Upper lobe of left lung (tissue), 6 donors: Measurements from ENCODE around the gene DCAF8. TPM values are rescaled to one million over a fixed set of nuclear protein-coding genes. Genes with fewer than 3 reads are reported as not detected.

Source experiments
- ATAC-seq, 2 donors: fragments of 200-7000 bp; cut with Tn5 transposase; one replicate each; pipeline ENCODE4 v1.9.1; 2022; ENCODE audit warnings: mild to moderate bottlenecking in 2 of 2, moderate library complexity in 2 of 2; ENCODE audit not compliant: low FRiP score in 2 of 2
- DNase-seq, 2 donors: peaks; one replicate each; pipeline ENCODE4 v3.0.0-alpha.2; 2019 to 2020
- H3K27ac ChIP-seq, 4 donors: fragments of 200-600 bp; sonication (generic); one replicate each; pipeline ENCODE4 v1.5.1; 2016 to 2019
- H3K27me3 ChIP-seq, 4 donors: fragments of 200-600 bp; sonication (generic); one replicate each; pipeline ENCODE4 v1.5.1; 2017 to 2019
- H3K36me3 ChIP-seq, 4 donors: fragments of 200-600 bp; sonication (generic); one replicate each; pipeline ENCODE4 v1.5.1; 2016 to 2019
- H3K4me1 ChIP-seq, 4 donors: fragments of 200-600 bp; sonication (generic); one replicate each; pipeline ENCODE4 v1.5.1; 2018 to 2019
- H3K4me3 ChIP-seq, 4 donors: fragments of 200-600 bp; sonication (generic); one replicate each; pipeline ENCODE4 v1.5.1; 2017 to 2019; ENCODE audit warnings: mild to moderate bottlenecking in 2 of 4, moderate library complexity in 1 of 4
- H3K9me3 ChIP-seq, 4 donors: fragments of 200-600 bp; sonication (generic); one replicate each; pipeline ENCODE4 v1.5.1; 2018 to 2019
- EP300 ChIP-seq, 4 donors: sonication (generic); formaldehyde crosslinking; IDR thresholded peaks; one replicate each; pipeline ENCODE4 v1.5.1; 2017; ENCODE audit warnings: antibody characterized with exemption in 4 of 4, control low read depth in 2 of 4
- POLR2A ChIP-seq, 4 donors: fragments of 450-650 bp; IDR thresholded peaks; one replicate each; pipeline ENCODE4 v1.5.1; 2016 to 2017; ENCODE audit warnings: antibody characterized with exemption in 4 of 4, mild to moderate bottlenecking in 2 of 4
- POLR2AphosphoS5 ChIP-seq, 2 donors: sonication (generic); formaldehyde crosslinking; IDR thresholded peaks; one replicate each; pipeline ENCODE4 v1.5.1; 2017; ENCODE audit warnings: antibody characterized with exemption in 2 of 2
- whole genome bisulfite sequencing, 2 donors: methylation state at CpG; one replicate each; pipeline ENCODE4 v1.1.5; 2017 to 2018; 5-methylcytosine and 5-hydroxymethylcytosine counted together
- total RNA-seq, 6 donors: library from RNA; depleted of rRNA in 4 of 6; stranded (reverse); fragments of >200 nt in 4 of 6; gene quantifications; one replicate each; pipeline versions ENCODE4 v1.1.0 to v1.2.1, GENCODE V29; 2016 to 2021
- TF ChIP-seq, protein P1 (sequence below), 6 experiments: fragments of 450-650 bp in 4 of 6; fragments of 200-600 bp in 2 of 6; sonication (generic) in 2 of 6; IDR thresholded peaks; one replicate each; pipeline ENCODE4 v1.5.1; 2016 to 2019; ENCODE audit warnings: antibody characterized with exemption in 6 of 6
- donor health status: DM: no; HTN: no; CAD: no; lungs with moderate emphysema.
- donor health status: DM: no; HTN: yes; CAD: no; lungs with severe emphysema.

The DCAF8 gene
- total RNA-seq, 6 donors from 2014 or later = 108 to 340 (median 155) TPM

DNA sequence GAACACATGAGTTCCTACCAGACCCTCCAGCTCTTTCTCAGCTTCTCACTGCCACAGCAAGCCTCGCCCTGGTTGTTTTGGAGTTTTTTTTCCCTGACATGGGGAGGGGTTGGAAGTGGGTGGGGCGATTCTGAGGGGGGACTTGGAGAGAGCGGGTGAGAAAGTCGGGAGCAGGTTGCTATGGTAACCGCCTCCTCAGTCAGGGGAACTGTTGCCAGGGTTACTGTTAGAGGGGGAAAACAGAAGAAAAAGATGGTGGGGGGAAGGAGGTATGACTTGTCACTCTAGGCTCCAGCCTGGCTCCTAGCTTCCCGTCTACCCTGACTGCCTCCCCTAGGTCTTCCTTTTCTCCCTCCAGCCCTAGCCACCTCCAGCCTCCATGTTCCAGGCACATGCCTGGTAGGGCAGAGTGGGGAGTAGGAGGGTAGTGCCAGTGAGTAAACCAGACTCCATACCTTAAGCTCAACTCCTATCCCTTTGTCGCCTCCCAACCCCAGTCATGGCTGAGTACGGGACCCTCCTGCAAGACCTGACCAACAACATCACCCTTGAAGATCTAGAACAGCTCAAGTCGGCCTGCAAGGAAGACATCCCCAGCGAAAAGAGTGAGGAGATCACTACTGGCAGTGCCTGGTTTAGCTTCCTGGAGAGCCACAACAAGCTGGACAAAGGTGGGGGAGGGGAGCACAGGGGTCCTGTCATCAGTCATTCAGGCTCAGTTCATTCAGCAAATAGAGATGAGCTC is 51.1 kb downstream of the DCAF8 start:
- ATAC-seq (no peak), DNase-seq (no peak)
- TF ChIP-seq POLR2AphosphoS5 (IDR thresholded peaks at IDR 0.05) (no peak), EP300 (IDR thresholded peaks at IDR 0.05) (no peak), POLR2A (IDR thresholded peaks at IDR 0.05) (no peak)
- TF ChIP-seq, protein P1, sequence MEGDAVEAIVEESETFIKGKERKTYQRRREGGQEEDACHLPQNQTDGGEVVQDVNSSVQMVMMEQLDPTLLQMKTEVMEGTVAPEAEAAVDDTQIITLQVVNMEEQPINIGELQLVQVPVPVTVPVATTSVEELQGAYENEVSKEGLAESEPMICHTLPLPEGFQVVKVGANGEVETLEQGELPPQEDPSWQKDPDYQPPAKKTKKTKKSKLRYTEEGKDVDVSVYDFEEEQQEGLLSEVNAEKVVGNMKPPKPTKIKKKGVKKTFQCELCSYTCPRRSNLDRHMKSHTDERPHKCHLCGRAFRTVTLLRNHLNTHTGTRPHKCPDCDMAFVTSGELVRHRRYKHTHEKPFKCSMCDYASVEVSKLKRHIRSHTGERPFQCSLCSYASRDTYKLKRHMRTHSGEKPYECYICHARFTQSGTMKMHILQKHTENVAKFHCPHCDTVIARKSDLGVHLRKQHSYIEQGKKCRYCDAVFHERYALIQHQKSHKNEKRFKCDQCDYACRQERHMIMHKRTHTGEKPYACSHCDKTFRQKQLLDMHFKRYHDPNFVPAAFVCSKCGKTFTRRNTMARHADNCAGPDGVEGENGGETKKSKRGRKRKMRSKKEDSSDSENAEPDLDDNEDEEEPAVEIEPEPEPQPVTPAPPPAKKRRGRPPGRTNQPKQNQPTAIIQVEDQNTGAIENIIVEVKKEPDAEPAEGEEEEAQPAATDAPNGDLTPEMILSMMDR (IDR thresholded peaks at IDR 0.05) = no peak
- Histone ChIP-seq H3K9me3 (no peaks in the 10 kb centered on the region), H3K27me3 (no peaks in the 10 kb centered on the region), H3K4me3 (no peak overlapping the region), H3K27ac (peak overlapping the region in 1 of 4 donors; percentile 96), H3K4me1 (peaks cover 41 to 47% (median 46%) of the 10 kb centered on the region in 4 donors), H3K36me3 (peaks cover 21 to 81% (median 49%) of the 10 kb centered on the region in 4 donors)
- 78 to 84% methylated on average over 10 of the region's 10 CpGs for WGBS, 2 donors

DNA sequence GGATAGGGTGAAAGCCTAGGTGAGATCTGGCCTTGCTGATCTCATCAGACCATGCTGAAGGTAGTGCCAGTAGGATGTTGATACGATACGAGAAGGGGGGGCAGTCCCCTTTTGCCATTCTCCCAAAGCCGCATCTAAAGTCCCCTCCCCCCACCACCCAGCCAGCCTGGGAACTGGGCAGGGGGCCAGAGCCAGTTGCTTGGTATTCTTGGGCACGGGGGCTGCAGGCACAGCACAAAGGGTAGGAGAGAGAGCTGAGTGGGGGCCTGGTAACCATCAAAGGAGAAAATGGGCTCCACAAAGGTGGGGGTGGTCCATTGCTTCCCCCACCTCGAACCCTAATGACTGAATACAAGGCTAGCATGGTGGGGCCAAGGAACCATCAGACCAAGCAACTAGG is 51.8 kb downstream of the DCAF8 start:
- Histone ChIP-seq H3K36me3 (peaks cover 15 to 74% (median 43%) of the 10 kb centered on the region in 4 donors), H3K9me3 (no peaks in the 10 kb centered on the region), H3K27me3 (no peaks in the 10 kb centered on the region), H3K4me1 (peaks cover 44 to 51% (median 50%) of the 10 kb centered on the region in 4 donors), H3K4me3 (no peak overlapping the region), H3K27ac (peak overlapping the region in 2 of 4 donors; percentile 21 to 96)
- 65 to 73% methylated on average over 5 of the region's 5 CpGs for WGBS, 2 donors
- TF ChIP-seq POLR2A (IDR thresholded peaks at IDR 0.05) (no peak), EP300 (IDR thresholded peaks at IDR 0.05) (no peak), POLR2AphosphoS5 (IDR thresholded peaks at IDR 0.05) (no peak)
- TF ChIP-seq, protein P1 (IDR thresholded peaks at IDR 0.05) = no peak
- no peak for DNase-seq
- no peak for ATAC-seq

DNA sequence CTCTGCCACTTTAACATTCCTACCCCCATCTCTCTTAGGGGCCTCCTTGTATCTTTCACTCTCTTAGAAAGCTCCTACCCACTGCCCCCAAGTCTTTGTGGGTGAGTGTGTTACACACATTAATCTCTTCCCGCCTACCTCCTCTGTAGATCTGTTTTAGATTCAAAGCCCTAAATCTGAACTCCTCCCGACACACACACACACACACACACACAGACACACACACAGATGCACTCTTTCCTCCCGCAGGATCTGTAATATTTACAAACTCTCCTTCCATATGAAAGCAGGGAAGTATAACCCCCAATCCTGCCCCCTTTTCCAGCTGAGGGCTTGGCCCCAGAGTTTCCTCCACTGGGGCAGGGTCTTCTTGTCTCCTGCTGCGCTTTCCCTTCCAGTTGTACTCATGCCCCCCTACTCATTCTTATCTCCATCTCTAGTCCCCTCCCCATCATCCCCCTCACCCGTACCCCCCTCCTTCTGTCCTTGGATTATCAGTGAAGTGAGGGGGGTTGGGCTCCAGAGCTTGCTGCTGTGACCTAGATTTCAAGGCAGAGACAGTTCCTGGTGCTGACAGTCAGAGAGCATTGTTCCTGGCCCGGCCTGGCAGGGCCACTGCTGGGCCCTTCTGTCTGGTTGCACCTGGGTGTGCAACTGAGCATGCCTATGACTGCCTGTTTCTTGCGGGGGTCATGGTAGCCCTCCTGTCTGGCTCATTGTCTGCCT is 52.9 kb downstream of the DCAF8 start:
- H3K36me3 ChIP-seq = peaks cover 15 to 63% (median 32%) of the 10 kb centered on the region in 4 donors
- peaks cover 50 to 57% (median 55%) of the 10 kb centered on the region in 4 donors for H3K4me1 ChIP-seq
- no peak overlapping the region for H3K4me3 ChIP-seq
- H3K27me3 ChIP-seq = no peaks in the 10 kb centered on the region
- ATAC-seq (no peak), DNase-seq (no peak)
- WGBS, 2 donors = 65 to 68% methylated on average over 6 to 7 of the region's 7 CpGs
- TF ChIP-seq, protein P1 (IDR thresholded peaks at IDR 0.05) = no peak
- no peak for TF ChIP-seq POLR2AphosphoS5 (IDR thresholded peaks at IDR 0.05)
- no peak for TF ChIP-seq EP300 (IDR thresholded peaks at IDR 0.05)
- no peak for TF ChIP-seq POLR2A (IDR thresholded peaks at IDR 0.05)
- no peaks in the 10 kb centered on the region for H3K9me3 ChIP-seq
- H3K27ac ChIP-seq = peak overlapping the region in 3 of 4 donors; percentile 16 to 96 (median 88)

DNA sequence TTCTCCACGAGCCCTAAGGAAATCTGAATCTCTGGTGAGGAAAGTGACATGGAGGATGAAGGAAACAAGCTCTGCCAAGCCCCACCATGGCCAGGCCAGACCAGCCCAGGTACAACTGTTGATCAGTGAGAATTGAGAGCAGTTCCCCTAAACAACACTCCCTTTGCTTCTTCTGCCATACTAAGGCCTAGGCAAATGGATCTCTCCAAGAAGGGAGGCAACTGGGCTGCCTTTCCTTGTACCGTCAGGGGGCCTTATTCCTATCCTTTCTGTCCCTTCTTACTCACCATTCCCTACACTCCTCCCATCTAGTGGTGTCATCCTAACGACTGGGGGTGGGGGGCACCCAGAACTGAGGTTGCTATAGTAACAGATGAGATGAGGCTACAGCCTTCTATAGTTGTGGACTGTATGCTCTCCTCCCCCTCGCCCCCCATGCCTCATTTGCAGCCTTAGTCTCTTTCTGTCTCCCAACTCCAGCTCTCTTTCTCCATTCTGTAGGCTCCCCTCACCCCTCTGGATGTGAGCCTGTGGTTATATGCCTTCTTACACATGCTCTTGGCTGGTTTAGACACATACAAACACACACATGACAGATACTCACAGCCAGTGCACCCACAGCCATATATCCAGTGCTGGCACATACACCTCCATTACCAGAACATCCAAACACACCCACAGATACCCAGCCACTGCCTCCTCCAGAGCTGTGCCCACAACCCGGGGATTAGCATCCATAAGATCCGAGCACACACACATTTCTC is 53.6 kb downstream of the DCAF8 start:
- Histone ChIP-seq H3K27me3 (no peaks in the 10 kb centered on the region), H3K4me1 (peaks cover 57 to 62% (median 59%) of the 10 kb centered on the region in 4 donors), H3K36me3 (peaks cover 15 to 56% (median 25%) of the 10 kb centered on the region in 4 donors), H3K9me3 (no peaks in the 10 kb centered on the region), H3K4me3 (no peak overlapping the region), H3K27ac (peak overlapping the region in 3 of 4 donors; percentile 31 to 96 (median 88))
- DNase-seq (no peak), ATAC-seq (no peak)
- TF ChIP-seq, protein P1 (IDR thresholded peaks at IDR 0.05) = no peak
- no peak for TF ChIP-seq EP300 (IDR thresholded peaks at IDR 0.05)
- TF ChIP-seq POLR2A (IDR thresholded peaks at IDR 0.05) = no peak
- WGBS, 2 donors = 69 to 77% methylated on average over 6 of the region's 6 CpGs
